ENCODE data around the gene C19orf53.

Gene C19orf53

GRCh38 chr19:13794398-13794756, 20.1 kb downstream of the C19orf53 start:
- Histone ChIP-seq H3K18ac (ENCODE audit: low read length) (no peak overlapping the region), H3K56ac (ENCODE audit: low read length) (peak overlapping the region; percentile 18), H4K8ac (ENCODE audit: low read depth, low read length) (peak overlapping the region; percentile 65), H3K4ac (ENCODE audit: low read depth, low read length) (peak overlapping the region; percentile 92), H3K27ac (ENCODE audit: low read depth, low read length) (no peak overlapping the region), H3K4me3 (ENCODE audit: low read length) (no peak overlapping the region), H3K36me3 (ENCODE audit: control insufficient read depth, insufficient read depth, low read length) (no peaks in the 10 kb centered on the region), H3K4me2 (ENCODE audit: low read length) (no peak overlapping the region), H2BK120ac (ENCODE audit: low read depth, low read length) (peak overlapping the region; percentile 56), H2BK15ac (replicated peaks; ENCODE audit: low read depth) (no peak overlapping the region), H2BK5ac (ENCODE audit: low read length) (no peak overlapping the region), H4K5ac (ENCODE audit: low read length) (no peak overlapping the region), H3K23ac (ENCODE audit: low read length) (no peak overlapping the region), H3K9ac (ENCODE audit: low read length) (peak overlapping the region; percentile 48), H3K27me3 (ENCODE audit: insufficient read depth, low read length, poor library complexity) (no peaks in the 10 kb centered on the region), H3K4me1 (ENCODE audit: control insufficient read depth, low read depth, low read length) (no peaks in the 10 kb centered on the region), H3K79me2 (ENCODE audit: control insufficient read depth, insufficient read depth, low read length) (peaks cover 14% of the 10 kb centered on the region), H2AK5ac (ENCODE audit: low read length) (no peak overlapping the region), H3K79me1 (ENCODE audit: low read length) (peaks cover 8% of the 10 kb centered on the region)
- DNase-seq, result no peak
- no CpG with 5 or more reads among the region's 8 CpGs for WGBS (ENCODE audit: extremely low coverage, insufficient coverage, low lambda C conversion rate)

- Histone ChIP-seq H3K4ac (ENCODE audit: low read depth, low read length) (peak within 1 kb of the TSS; percentile 96), H3K36me3 (ENCODE audit: control insufficient read depth, insufficient read depth, low read length) (no peaks in the 10 kb centered on the region), H3K4me2 (ENCODE audit: low read length) (peak within 1 kb of the TSS; percentile 77), H3K27ac (ENCODE audit: low read depth, low read length) (peak within 1 kb of the TSS; percentile 60), H3K9ac (ENCODE audit: low read length) (peak within 1 kb of the TSS; percentile 78), H3K4me3 (ENCODE audit: low read length) (peak within 1 kb of the TSS; percentile 70), H4K5ac (ENCODE audit: low read length) (no peak within 1 kb of the TSS), H2BK120ac (ENCODE audit: low read depth, low read length) (peak within 1 kb of the TSS; percentile 78), H4K8ac (ENCODE audit: low read depth, low read length) (peak within 1 kb of the TSS; percentile 65), H2BK15ac (replicated peaks; ENCODE audit: low read depth) (no peak within 1 kb of the TSS), H3K79me2 (ENCODE audit: control insufficient read depth, insufficient read depth, low read length) (peaks cover 14% of the 10 kb centered on the region), H3K79me1 (ENCODE audit: low read length) (peaks cover 8% of the 10 kb centered on the region), H2BK5ac (ENCODE audit: low read length) (no peak within 1 kb of the TSS), H3K56ac (ENCODE audit: low read length) (peak within 1 kb of the TSS; percentile 90), H3K27me3 (ENCODE audit: insufficient read depth, low read length, poor library complexity) (no peaks in the 10 kb centered on the region), H2AK5ac (ENCODE audit: low read length) (no peak within 1 kb of the TSS), H3K18ac (ENCODE audit: low read length) (peak within 1 kb of the TSS; percentile 93), H3K4me1 (ENCODE audit: control insufficient read depth, low read depth, low read length) (no peaks in the 10 kb centered on the region), H3K23ac (ENCODE audit: low read length) (peak within 1 kb of the TSS; percentile 9)
- WGBS (ENCODE audit: extremely low coverage, insufficient coverage, low lambda C conversion rate), result no CpG with 5 or more reads among the region's 71 CpGs
- DNase-seq, result peak; percentile 100
Measured at GRCh38 chr19:13794757-13795589, 20.7 kb downstream of the C19orf53 start, which contains the start of gene ZSWIM4. Gene ZSWIM4 (plus strand): TSS chr19:13795443. CDS start chr19:13795649, 206 bp downstream.

- no peak for DNase-seq
Measured at GRCh38 chr19:13795595-13796300, 21.5 kb downstream of the C19orf53 start.

GRCh38 chr19:13796301-13797057, 22.2 kb downstream of the C19orf53 start:
- Histone ChIP-seq H3K4me2 (ENCODE audit: low read length) (peak overlapping the region; percentile 77), H3K4me3 (ENCODE audit: low read length) (peak overlapping the region; percentile 70), H2BK5ac (ENCODE audit: low read length) (no peak overlapping the region), H3K27ac (ENCODE audit: low read depth, low read length) (no peak overlapping the region), H3K4ac (ENCODE audit: low read depth, low read length) (no peak overlapping the region), H2BK15ac (replicated peaks; ENCODE audit: low read depth) (no peak overlapping the region), H3K23ac (ENCODE audit: low read length) (peak overlapping the region; percentile 9), H2BK120ac (ENCODE audit: low read depth, low read length) (no peak overlapping the region), H3K79me1 (ENCODE audit: low read length) (peaks cover 8% of the 10 kb centered on the region), H3K4me1 (ENCODE audit: control insufficient read depth, low read depth, low read length) (no peaks in the 10 kb centered on the region), H3K36me3 (ENCODE audit: control insufficient read depth, insufficient read depth, low read length) (no peaks in the 10 kb centered on the region), H3K56ac (ENCODE audit: low read length) (peak overlapping the region; percentile 90), H3K9ac (ENCODE audit: low read length) (peak overlapping the region; percentile 78), H4K8ac (ENCODE audit: low read depth, low read length) (no peak overlapping the region), H3K79me2 (ENCODE audit: control insufficient read depth, insufficient read depth, low read length) (peaks cover 14% of the 10 kb centered on the region), H4K5ac (ENCODE audit: low read length) (no peak overlapping the region), H2AK5ac (ENCODE audit: low read length) (no peak overlapping the region), H3K18ac (ENCODE audit: low read length) (peak overlapping the region; percentile 93), H3K27me3 (ENCODE audit: insufficient read depth, low read length, poor library complexity) (no peaks in the 10 kb centered on the region)
- WGBS (ENCODE audit: extremely low coverage, insufficient coverage, low lambda C conversion rate), result no CpG with 5 or more reads among the region's 12 CpGs
- DNase-seq, result peak; percentile 46

More at GRCh38 chr19:13795595-13796300, 21.5 kb downstream of the C19orf53 start:
- Histone ChIP-seq H2BK15ac (replicated peaks; ENCODE audit: low read depth) (no peak overlapping the region), H3K56ac (ENCODE audit: low read length) (peak overlapping the region; percentile 90), H3K79me1 (ENCODE audit: low read length) (peaks cover 8% of the 10 kb centered on the region), H3K27me3 (ENCODE audit: insufficient read depth, low read length, poor library complexity) (no peaks in the 10 kb centered on the region), H3K36me3 (ENCODE audit: control insufficient read depth, insufficient read depth, low read length) (no peaks in the 10 kb centered on the region), H3K4me3 (ENCODE audit: low read length) (peak overlapping the region; percentile 70), H2BK5ac (ENCODE audit: low read length) (no peak overlapping the region), H3K27ac (ENCODE audit: low read depth, low read length) (peak overlapping the region; percentile 60), H3K4me1 (ENCODE audit: control insufficient read depth, low read depth, low read length) (no peaks in the 10 kb centered on the region), H3K4ac (ENCODE audit: low read depth, low read length) (peak overlapping the region; percentile 96), H3K23ac (ENCODE audit: low read length) (peak overlapping the region; percentile 9), H3K79me2 (ENCODE audit: control insufficient read depth, insufficient read depth, low read length) (peaks cover 14% of the 10 kb centered on the region), H3K4me2 (ENCODE audit: low read length) (peak overlapping the region; percentile 77), H2BK120ac (ENCODE audit: low read depth, low read length) (peak overlapping the region; percentile 78), H2AK5ac (ENCODE audit: low read length) (no peak overlapping the region), H3K9ac (ENCODE audit: low read length) (peak overlapping the region; percentile 78), H4K8ac (ENCODE audit: low read depth, low read length) (no peak overlapping the region), H3K18ac (ENCODE audit: low read length) (peak overlapping the region; percentile 93), H4K5ac (ENCODE audit: low read length) (no peak overlapping the region)
- WGBS (ENCODE audit: extremely low coverage, insufficient coverage, low lambda C conversion rate), result no CpG with 5 or more reads among the region's 42 CpGs

- Histone ChIP-seq H2BK15ac (replicated peaks; ENCODE audit: low read depth) (no peak overlapping the region), H4K5ac (ENCODE audit: low read length) (no peak overlapping the region), H3K4me1 (ENCODE audit: control insufficient read depth, low read depth, low read length) (no peaks in the 10 kb centered on the region), H3K23ac (ENCODE audit: low read length) (no peak overlapping the region), H3K4me2 (ENCODE audit: low read length) (no peak overlapping the region), H2BK120ac (ENCODE audit: low read depth, low read length) (no peak overlapping the region), H3K9ac (ENCODE audit: low read length) (no peak overlapping the region), H4K8ac (ENCODE audit: low read depth, low read length) (no peak overlapping the region), H3K4ac (ENCODE audit: low read depth, low read length) (no peak overlapping the region), H3K27ac (ENCODE audit: low read depth, low read length) (no peak overlapping the region), H3K36me3 (ENCODE audit: control insufficient read depth, insufficient read depth, low read length) (no peaks in the 10 kb centered on the region), H3K4me3 (ENCODE audit: low read length) (no peak overlapping the region), H2AK5ac (ENCODE audit: low read length) (no peak overlapping the region), H3K18ac (ENCODE audit: low read length) (no peak overlapping the region), H3K79me2 (ENCODE audit: control insufficient read depth, insufficient read depth, low read length) (peaks cover 14% of the 10 kb centered on the region), H3K56ac (ENCODE audit: low read length) (no peak overlapping the region), H3K79me1 (ENCODE audit: low read length) (peaks cover 8% of the 10 kb centered on the region), H3K27me3 (ENCODE audit: insufficient read depth, low read length, poor library complexity) (no peaks in the 10 kb centered on the region), H2BK5ac (ENCODE audit: low read length) (no peak overlapping the region)
- no peak for DNase-seq
- WGBS (ENCODE audit: extremely low coverage, insufficient coverage, low lambda C conversion rate), result no CpG with 5 or more reads among the region's 4 CpGs
Measured at GRCh38 chr19:13797058-13797440, 22.8 kb downstream of the C19orf53 start.

All from mesendoderm (in vitro differentiated cells).